Naive thymus-derived CD4-positive, alpha-beta T cell (primary cell): ENCODE measurements around the gene RCC2. TPM values are rescaled to one million over a fixed set of nuclear protein-coding genes. Genes with fewer than 3 reads are reported as not detected.
"Not testable (repeated sequence)": the region's sequence is repeated elsewhere in the genome, so short reads cannot be mapped to it uniquely, and the experiment has no call there.

Source experiments
- ATAC-seq: fragments of 150-1000 bp; cut with Tn5 transposase; 2 replicates; pipeline ENCODE4 v1.10.0; 2021; ENCODE audit warnings: mild to moderate bottlenecking, moderate library complexity
- CTCF ChIA-PET: fragments of 350-600 bp; sonication (Branson Sonifier 250); formaldehyde crosslinking; loops from one replicate; lab custom pipeline; 2021; ENCODE audit warnings: antibody characterized with exemption; lab: Charles Lee
- POLR2A ChIA-PET: fragments of 350-600 bp; sonication (Branson Sonifier 250); formaldehyde crosslinking; loops from one replicate; lab custom pipeline; 2021; ENCODE audit warnings: antibody characterized with exemption, inconsistent platforms; lab: Charles Lee
- DNase-seq, 9 donors: peaks; one replicate each; pipeline versions ENCODE4 v3.0.0 to v3.0.0-alpha.2; 2020 to 2022; ENCODE audit warnings: mixed read lengths in 1 of 9
- H3K27ac ChIP-seq: one replicate; pipeline ENCODE4 v1.7.0; 2013; ENCODE audit warnings: mild to moderate bottlenecking, low read depth, low read length, moderate library complexity
- H3K27me3 ChIP-seq, 2 donors: one replicate each; pipeline ENCODE4 v1.7.0; 2013; ENCODE audit warnings: low read length in 2 of 2, mild to moderate bottlenecking in 2 of 2, moderate library complexity in 2 of 2; ENCODE audit not compliant: control insufficient read depth in 2 of 2, insufficient read depth in 2 of 2
- H3K36me3 ChIP-seq, 3 experiments: 1 replicate in 2 of 3; 2 replicates in 1 of 3; pipeline ENCODE4 v1.7.0; 2013; ENCODE audit warnings: low read length in 3 of 3, mild to moderate bottlenecking in 3 of 3, moderate library complexity in 1 of 3; ENCODE audit not compliant: insufficient read depth in 3 of 3, control insufficient read depth in 2 of 3
- H3K4me1 ChIP-seq, 2 donors: one replicate each; pipeline ENCODE4 v1.7.0; 2013; ENCODE audit warnings: low read length in 2 of 2, mild to moderate bottlenecking in 2 of 2, moderate library complexity in 1 of 2; ENCODE audit not compliant: control insufficient read depth in 2 of 2, insufficient read depth in 2 of 2
- H3K4me3 ChIP-seq: 2 replicates; pipeline ENCODE4 v1.7.0; 2013; ENCODE audit warnings: mild to moderate bottlenecking, low read length
- H3K9me3 ChIP-seq, 3 experiments: 1 replicate in 2 of 3; 2 replicates in 1 of 3; pipeline ENCODE4 v1.7.0; 2013; ENCODE audit warnings: low read length in 3 of 3; ENCODE audit not compliant: control insufficient read depth in 2 of 3
- H3K27ac Mint-ChIP-seq, 9 donors: one replicate each; pipeline ENCODE4 v1.8.0; 2020 to 2022; ENCODE audit warnings: mixed read lengths in 9 of 9, mild to moderate bottlenecking in 8 of 9, moderate library complexity in 5 of 9, inconsistent platforms in 2 of 9
- H3K27me3 Mint-ChIP-seq, 5 donors: one replicate each; pipeline ENCODE4 v1.8.0; 2021 to 2022; ENCODE audit warnings: mixed read lengths in 5 of 5, mild to moderate bottlenecking in 1 of 5
- H3K36me3 Mint-ChIP-seq, 5 donors: one replicate each; pipeline ENCODE4 v1.8.0; 2020 to 2022; ENCODE audit warnings: mixed read lengths in 5 of 5, mild to moderate bottlenecking in 3 of 5, inconsistent platforms in 1 of 5
- H3K4me1 Mint-ChIP-seq, 7 donors: one replicate each; pipeline ENCODE4 v1.8.0; 2020 to 2022; ENCODE audit warnings: mixed read lengths in 7 of 7, mild to moderate bottlenecking in 3 of 7, inconsistent platforms in 1 of 7
- H3K4me3 Mint-ChIP-seq, 10 donors: one replicate each; pipeline ENCODE4 v1.8.0; 2020 to 2022; ENCODE audit warnings: mild to moderate bottlenecking in 10 of 10, mixed read lengths in 10 of 10, moderate library complexity in 6 of 10, inconsistent platforms in 2 of 10
- H3K9me3 Mint-ChIP-seq, 11 donors: one replicate each; pipeline ENCODE4 v1.8.0; 2020 to 2022; ENCODE audit warnings: mixed read lengths in 11 of 11, mild to moderate bottlenecking in 4 of 11, inconsistent platforms in 1 of 11, moderate library complexity in 1 of 11
- intact Hi-C, 2 donors: fragments of 100-400 bp; cut with micrococcal nuclease; formaldehyde crosslinking; loops; one replicate each; pipeline ENCODE4 v1.15.1; 2023
- polyA plus RNA-seq, 2 donors: library from polyadenylated mRNA; unstranded; fragments of 300-500 nt; fragmentation: Illumina TruSeq; gene quantifications; one replicate each; pipeline ENCODE4 v1.2.3, GENCODE V29; 2021
- total RNA-seq, 6 experiments: library from RNA in 5 of 6; stranded (reverse) in 5 of 6; gene quantifications; 1 replicate in 5 of 6; 2 replicates in 1 of 6; pipeline ENCODE4 v1.2.3 and lab custom pipeline; 2021 to 2026

RCC2 gene
- total and polyA plus RNA-seq, 7 experiments from 2014 or later, result 12.0 to 130 (median 43.5) TPM

DNA sequence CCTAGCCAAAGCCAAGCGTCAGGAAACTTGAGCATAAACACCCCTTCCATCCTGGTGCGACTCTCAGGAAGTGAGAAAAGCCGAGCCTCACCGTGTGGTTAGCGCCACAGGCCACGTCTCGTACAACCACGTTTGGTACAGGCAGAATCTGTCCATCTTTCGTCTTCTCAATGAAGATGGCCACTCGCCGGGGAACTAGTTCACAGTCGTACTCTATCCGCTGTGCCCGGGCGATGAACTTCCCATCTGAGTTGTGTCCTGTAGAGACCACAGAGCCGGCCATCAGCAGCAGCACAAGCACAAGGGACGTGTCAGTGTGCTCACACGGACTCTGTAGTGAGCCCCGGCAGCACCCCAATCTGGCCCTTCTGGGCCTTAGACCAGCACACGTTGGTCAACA, 23.1 kb downstream of the RCC2 start:
- ChIA-PET POLR2A (no interaction called here), CTCF (interaction anchor here (0.6 to 1.3 kb wide), 3 partner anchors 19 to 79 kb away, joined by 3 to 4 read pairs (median 3); no protein-coding TSS in a partner anchor)
- H3K27ac Mint-ChIP-seq, result no peak overlapping the region
- peaks cover 12 to 56% (median 28%) of the 10 kb centered on the region in 5 donors for H3K36me3 Mint-ChIP-seq
- no peaks in the 10 kb centered on the region for H3K9me3 Mint-ChIP-seq
- intact Hi-C loops, result no loop called here
- H3K4me1 Mint-ChIP-seq, result peaks cover 0 to 6% (median 4%) of the 10 kb centered on the region in 7 donors
- H3K27me3 Mint-ChIP-seq, result no peaks in the 10 kb centered on the region
- Histone ChIP-seq H3K9me3 (no peaks in the 10 kb centered on the region), H3K36me3 (peaks cover 22 to 86% (median 26%) of the 10 kb centered on the region in 3 experiments), H3K4me1 (no peaks in the 10 kb centered on the region), H3K27me3 (no peaks in the 10 kb centered on the region), H3K27ac (no peak overlapping the region), H3K4me3 (no peak overlapping the region)
- H3K4me3 Mint-ChIP-seq, result no peak overlapping the region
- ATAC-seq (no peak), DNase-seq (no peak)

DNA sequence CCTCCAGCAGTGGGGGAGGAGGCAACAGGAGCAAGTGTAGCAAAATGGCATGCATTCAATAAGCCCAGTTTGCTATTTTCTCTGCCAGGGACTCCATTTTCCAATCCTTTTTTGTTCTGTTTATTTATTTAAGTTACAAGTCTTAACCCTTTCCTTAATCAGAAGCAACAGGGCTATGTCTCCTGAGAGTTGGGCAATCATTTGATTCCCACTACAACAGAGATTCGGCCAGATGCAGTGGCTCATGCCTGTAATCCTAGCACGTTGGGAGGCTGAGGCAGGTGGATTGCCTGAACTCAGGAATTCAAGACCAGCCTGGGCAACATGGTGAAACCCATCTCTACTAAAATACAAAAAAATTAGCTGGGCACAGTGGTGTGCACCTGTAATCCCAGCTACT, 25.5 kb downstream of the RCC2 start:
- no peaks in the 10 kb centered on the region for H3K27me3 ChIP-seq
- H3K36me3 ChIP-seq, result peaks cover 26 to 94% (median 39%) of the 10 kb centered on the region in 3 experiments
- ATAC-seq (no peak), DNase-seq (no peak)
- ChIA-PET POLR2A (no interaction called here), CTCF (no interaction called here)
- H3K9me3 ChIP-seq, result no peaks in the 10 kb centered on the region
- H3K36me3 Mint-ChIP-seq, result peaks cover 6 to 61% (median 29%) of the 10 kb centered on the region in 5 donors
- H3K27ac ChIP-seq, result no peak overlapping the region
- intact Hi-C loops, result no loop called here
- no peak overlapping the region for H3K4me3 ChIP-seq
- no peak overlapping the region for H3K4me3 Mint-ChIP-seq
- H3K27ac Mint-ChIP-seq, result no peak overlapping the region
- no peaks in the 10 kb centered on the region for H3K9me3 Mint-ChIP-seq
- no peaks in the 10 kb centered on the region for H3K4me1 ChIP-seq
- no peaks in the 10 kb centered on the region for H3K27me3 Mint-ChIP-seq
- H3K4me1 Mint-ChIP-seq, result peaks cover 0 to 6% (median 0%) of the 10 kb centered on the region in 7 donors

DNA sequence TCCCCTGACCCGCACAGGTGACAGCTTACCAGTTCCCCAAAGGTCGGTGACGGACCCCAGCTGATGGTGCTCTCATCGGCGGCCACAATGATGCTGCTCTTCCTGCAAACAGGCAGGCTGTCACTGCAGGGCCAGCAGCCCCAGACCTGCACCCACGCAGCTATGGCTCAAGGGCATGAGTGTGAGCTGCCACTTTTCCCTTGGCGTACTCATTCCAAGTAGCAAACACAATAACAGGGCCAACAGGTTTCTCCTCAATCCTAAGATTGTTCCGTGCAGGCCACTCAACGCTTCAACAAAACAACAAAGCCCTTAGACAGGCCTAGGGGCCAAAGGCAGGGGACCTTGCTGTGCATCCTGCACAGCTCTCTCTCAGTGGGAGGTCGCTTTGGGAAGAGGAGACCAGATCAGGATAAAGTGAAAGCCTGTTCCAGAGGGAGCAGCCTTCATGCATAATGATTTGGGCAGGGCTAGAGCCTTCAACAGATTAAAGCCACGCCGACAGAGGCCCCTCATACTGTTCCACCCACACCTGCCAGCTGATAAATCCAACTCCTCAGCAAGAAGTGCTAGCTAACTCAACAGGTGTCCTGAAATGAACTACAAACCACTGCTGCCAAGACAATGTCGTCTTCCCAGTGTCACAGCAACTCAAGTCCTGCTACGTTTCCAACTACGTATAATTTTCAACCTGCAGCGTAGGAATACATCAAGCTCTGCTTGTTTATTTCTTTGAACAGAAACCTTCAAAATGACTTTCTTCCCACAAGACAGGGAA, 27.2 kb downstream of the RCC2 start:
- Histone ChIP-seq H3K4me3 (no peak overlapping the region), H3K27ac (no peak overlapping the region), H3K4me1 (no peaks in the 10 kb centered on the region), H3K36me3 (peaks cover 21 to 92% (median 42%) of the 10 kb centered on the region in 3 experiments), H3K9me3 (no peaks in the 10 kb centered on the region), H3K27me3 (no peaks in the 10 kb centered on the region)
- Mint-ChIP-seq H3K27me3 (no peaks in the 10 kb centered on the region), H3K4me1 (peaks cover 0 to 6% (median 0%) of the 10 kb centered on the region in 7 donors), H3K36me3 (peaks cover 6 to 60% (median 31%) of the 10 kb centered on the region in 5 donors), H3K9me3 (no peaks in the 10 kb centered on the region), H3K4me3 (no peak overlapping the region), H3K27ac (no peak overlapping the region)
- intact Hi-C loops, result no loop called here
- ChIA-PET POLR2A (no interaction called here), CTCF (no interaction called here)
- DNase-seq, result no peak
- ATAC-seq, result no peak

DNA sequence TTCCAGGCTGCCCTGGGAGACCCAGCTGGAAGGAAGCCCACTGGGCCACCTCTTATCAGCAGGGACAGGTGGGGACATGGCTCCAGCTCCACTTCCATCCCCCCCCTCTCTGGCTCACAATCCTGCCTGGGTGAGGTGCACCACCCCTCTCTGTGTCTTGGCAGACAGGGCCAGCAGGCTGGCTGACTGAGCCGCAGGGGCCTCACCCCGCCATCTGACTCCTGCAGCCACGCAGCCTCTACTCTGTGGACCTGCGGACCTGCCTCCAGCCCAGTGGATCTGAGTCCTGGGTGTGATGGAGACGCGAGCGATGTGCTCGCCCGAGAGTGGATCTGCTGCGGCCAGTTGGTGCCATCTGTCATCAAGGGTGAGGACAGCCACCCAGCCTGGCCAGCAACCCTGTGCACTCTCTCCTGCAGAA, 30.1 kb downstream of the RCC2 start:
- no peak overlapping the region for H3K4me3 ChIP-seq
- intact Hi-C loops, result no loop called here
- Mint-ChIP-seq H3K36me3 (peaks cover 6 to 39% (median 19%) of the 10 kb centered on the region in 5 donors), H3K27ac (peak overlapping the region in 1 of 9 donors; percentile 14), H3K9me3 (no peaks in the 10 kb centered on the region), H3K27me3 (no peaks in the 10 kb centered on the region), H3K4me1 (peaks cover 0 to 6% (median 3%) of the 10 kb centered on the region in 7 donors), H3K4me3 (no peak overlapping the region)
- ChIA-PET CTCF (no interaction called here), POLR2A (no interaction called here)
- H3K9me3 ChIP-seq, result no peaks in the 10 kb centered on the region
- H3K36me3 ChIP-seq, result peaks cover 13 to 70% (median 35%) of the 10 kb centered on the region in 3 experiments
- H3K4me1 ChIP-seq, result no peaks in the 10 kb centered on the region
- no peak overlapping the region for H3K27ac ChIP-seq
- no peak for ATAC-seq
- DNase-seq, result no peak
- H3K27me3 ChIP-seq, result no peaks in the 10 kb centered on the region

DNA sequence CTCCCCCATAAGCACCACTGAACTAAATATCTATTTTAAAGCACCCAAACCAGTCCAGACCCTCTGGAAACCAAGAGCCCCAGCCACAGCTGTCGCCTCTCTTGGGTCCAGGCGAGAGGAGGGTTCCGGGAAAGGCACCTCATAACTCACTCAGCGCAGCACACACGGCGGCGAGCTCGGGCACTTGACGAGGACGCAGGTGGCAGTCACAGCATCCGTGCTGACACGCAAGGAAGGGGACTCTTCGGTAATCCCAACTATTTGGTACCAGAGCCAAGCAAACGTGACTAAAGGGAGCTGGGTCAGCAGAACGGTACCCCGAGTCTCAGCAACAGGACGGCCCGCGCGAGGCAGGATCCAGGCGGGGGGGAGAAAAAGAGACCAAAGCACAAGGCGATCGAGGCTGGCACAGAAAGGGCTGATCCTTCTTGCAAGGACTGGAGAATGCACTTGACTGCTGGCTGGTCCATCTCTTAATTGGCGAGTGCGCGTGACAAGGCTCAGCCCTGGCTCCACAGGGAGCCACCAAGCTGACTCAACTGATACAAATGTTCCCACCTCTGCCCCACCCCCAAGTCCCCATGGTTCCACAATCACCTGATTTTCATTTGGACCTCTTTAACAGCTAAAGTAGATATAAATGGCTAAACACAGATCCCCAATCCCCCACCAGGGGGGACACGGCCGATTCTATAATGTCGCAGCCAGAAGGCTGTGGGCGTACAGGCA, 31.5 kb downstream of the RCC2 start:
- H3K27ac Mint-ChIP-seq, intact Hi-C loops: not testable (repeated sequence)

DNA sequence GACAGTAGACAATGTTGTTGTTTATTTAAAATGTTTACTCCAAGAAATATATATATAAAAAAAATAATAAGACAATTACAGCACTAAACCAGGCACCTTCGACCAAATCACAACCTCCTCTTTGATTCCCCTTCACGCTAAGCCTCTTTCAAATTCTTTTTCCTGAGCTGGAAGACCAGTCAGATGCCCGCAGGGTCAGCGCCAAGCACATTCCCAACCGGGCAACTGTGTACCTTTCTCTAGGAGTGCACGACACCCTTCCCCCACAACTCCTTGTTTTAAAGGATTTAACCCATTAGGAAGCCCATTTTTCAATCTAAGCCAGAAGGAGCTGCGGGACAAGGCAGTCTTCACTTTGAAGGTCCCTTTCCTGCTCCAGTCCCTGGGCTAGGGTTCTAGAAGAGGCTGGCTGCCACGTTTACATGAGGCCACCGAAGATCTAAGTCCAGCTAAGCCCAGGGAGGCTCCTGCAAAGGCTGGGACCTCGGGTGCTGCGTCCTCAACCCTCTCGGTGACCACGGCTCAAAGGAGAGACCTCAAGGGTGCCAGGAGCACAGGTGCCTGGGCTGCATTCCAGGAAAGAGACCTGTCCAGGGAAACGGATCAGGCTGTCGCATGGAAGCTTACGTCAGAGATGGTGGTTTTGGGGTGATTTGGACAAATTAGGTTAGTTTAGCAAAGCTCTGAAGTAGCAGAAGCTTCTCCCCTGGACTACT, 32.6 kb downstream of the RCC2 start:
- H3K9me3 ChIP-seq, DNase-seq, H3K4me3 Mint-ChIP-seq, H3K4me3 ChIP-seq, H3K4me1 Mint-ChIP-seq, H3K27me3 Mint-ChIP-seq, POLR2A ChIA-PET, H3K9me3 Mint-ChIP-seq, H3K4me1 ChIP-seq, ATAC-seq, H3K27me3 ChIP-seq, H3K27ac ChIP-seq: not testable (repeated sequence)
- intact Hi-C loops, result loop anchor here in 1 of 2 donors (1.0 kb wide), 1 partner anchor 71 kb away; no protein-coding TSS in a partner anchor
- peaks cover 4 to 47% (median 20%) of the 10 kb centered on the region in 3 experiments for H3K36me3 ChIP-seq
- peaks cover 0 to 23% (median 19%) of the 10 kb centered on the region in 5 donors for H3K36me3 Mint-ChIP-seq
- peak overlapping the region in 1 of 9 donors; percentile 2 for H3K27ac Mint-ChIP-seq
- CTCF ChIA-PET, result interaction anchor here (0.7 to 1.1 kb wide), 2 partner anchors 15 to 102 kb away, joined by 3 read pairs; no protein-coding TSS in a partner anchor

More for the DNA sequence above, 31.5 kb downstream of the RCC2 start:
- H3K4me3 ChIP-seq, ATAC-seq, H3K27me3 Mint-ChIP-seq, DNase-seq, H3K9me3 ChIP-seq, H3K4me3 Mint-ChIP-seq, POLR2A ChIA-PET, H3K4me1 ChIP-seq, H3K27me3 ChIP-seq, H3K27ac ChIP-seq, H3K4me1 Mint-ChIP-seq, H3K9me3 Mint-ChIP-seq, CTCF ChIA-PET: not testable (repeated sequence)
- peaks cover 8 to 57% (median 29%) of the 10 kb centered on the region in 3 experiments for H3K36me3 ChIP-seq
- peaks cover 4 to 33% (median 19%) of the 10 kb centered on the region in 5 donors for H3K36me3 Mint-ChIP-seq
